Embryonic facial prominence (tissue), 1 donor: Measurements from ENCODE around the gene PFAS.

Source experiments
- DNase-seq: peaks from one replicate; pipeline ENCODE4 v3.0.0-alpha.2; 2016; ENCODE audit errors: extremely low spot score

PFAS gene

DNA sequence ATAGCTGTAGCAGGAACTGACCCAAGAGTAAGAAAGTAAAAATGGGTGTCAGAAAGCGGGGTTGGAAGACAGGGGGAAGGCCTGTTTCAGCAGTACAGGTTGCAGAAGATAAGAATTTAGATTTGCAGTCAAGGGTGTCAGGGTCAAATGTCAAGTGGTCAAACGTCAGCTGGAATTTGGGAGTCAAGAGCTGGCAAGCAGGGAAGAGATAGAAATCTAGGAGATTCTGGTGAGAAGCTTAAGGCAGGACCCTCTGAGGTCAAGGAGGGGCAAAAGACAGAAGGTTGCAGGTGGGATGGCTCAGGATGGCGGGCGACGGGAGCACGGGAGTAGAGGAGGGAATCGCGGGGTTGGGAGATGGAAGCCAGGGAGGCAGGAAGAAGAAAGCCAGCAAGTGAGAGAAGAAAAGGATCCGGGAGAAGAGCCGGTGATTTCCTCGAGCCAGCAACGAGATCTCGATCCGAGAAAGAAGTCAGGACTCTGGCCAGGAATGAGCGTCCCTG is 45.8 kb downstream of the PFAS start:
- DNase-seq, result no peak

DNA sequence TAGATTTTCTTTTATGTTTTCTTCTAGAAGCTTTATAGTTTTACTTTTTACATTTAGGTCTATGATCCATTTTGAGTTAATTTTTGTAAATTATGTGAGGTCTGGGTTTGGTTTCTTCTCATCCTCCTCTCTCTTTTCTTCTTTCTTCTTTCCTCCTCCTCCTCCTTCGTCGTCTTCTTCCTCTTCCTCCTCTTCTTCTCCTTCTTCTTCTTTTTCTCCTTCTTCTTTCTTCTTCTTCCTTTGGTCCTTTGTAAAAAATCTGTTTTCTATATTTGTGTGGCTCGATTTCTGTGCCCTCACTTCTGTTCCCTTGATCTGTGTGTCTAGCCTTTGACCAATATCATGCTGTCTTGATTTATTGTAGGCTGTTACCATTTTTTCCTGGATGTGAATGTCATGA is 51.1 kb downstream of the PFAS start:
- DNase-seq, result no peak

DNA sequence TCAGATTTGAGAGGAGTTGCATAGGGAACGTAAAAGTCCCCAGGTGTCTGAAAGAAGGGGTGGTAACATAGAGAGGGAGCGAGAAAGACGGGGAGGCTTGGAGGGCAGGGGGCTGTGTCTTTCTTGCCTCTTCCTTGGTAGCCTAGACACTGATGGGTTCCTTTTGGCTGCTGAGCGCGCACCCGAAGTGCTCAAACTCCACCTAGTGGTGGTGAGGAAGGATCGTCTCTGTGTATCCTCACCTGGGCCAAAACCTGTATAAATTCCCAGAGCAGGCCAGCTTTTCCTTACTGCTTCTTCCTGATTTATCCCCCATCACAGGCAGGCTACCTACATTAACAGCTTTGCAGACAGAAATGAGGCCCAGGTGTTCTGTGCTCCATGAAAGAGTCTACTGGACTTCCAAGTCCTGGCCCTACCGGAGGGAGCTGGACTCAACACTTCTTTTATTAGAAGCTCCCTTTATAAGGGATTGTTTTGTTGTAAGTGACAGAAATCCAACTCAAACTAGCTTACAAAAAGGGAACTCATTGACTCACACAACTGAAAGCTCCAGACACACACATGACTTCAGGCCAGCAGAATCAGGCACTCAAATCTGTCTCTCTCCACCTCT is 51.6 kb downstream of the PFAS start:
- peak; percentile 64 for DNase-seq

DNA sequence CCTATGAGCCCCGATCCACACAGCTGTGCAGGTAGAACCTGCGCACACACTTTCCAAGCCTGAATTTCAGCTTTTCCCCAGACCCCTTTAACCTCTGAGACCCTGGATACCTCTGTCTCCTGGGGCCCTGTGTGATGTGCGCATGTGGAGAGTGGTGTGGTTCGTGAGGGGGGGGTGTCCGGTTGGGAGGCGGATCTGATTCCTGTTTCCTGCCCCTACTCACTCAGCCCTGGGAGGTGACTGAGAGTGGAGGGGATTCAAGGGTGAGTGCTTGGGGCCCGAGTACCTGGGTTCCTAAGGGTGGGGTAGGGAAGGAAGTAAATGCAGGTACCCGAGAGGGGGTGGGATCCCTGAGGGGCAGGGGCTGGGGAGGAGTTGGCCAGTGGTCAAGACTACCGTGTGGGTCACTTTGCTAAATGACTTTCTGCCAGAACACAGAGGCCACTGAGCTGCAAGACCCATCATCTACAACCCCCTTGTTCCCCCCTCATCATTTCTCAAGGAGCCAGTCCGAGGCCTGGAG is 61.6 kb downstream of the PFAS start:
- no peak for DNase-seq

DNA sequence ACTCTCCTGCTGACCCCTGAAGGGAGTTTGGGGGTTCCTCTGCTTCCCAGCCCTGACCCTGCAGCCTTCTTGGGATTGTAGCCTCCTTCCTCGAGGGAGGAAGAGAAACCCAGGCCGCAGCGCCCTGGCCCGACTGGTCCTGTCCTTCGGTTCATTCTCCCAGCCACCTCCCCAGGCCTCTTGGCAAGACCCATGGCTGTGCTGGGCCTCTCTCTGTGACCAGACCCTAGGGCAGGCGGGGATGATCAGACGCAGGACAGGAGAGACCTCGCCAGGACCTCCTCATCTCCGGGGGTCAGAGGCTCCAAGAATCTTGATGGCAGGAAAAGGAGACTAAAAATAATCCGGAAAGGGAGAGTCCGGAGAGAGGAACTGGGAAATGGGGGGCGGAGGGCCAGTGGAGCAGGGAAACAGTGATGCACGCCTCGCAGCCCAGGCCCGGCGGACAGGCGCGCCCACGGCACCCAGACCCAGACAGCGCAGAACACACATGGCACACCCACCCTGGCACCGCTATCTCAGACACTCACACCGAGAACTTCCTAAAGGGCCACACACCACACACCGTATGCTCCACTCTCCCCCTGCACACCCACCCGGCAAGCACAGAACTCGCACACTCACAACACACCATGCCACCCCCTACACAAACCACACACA is 62.2 kb downstream of the PFAS start:
- DNase-seq, result no peak

DNA sequence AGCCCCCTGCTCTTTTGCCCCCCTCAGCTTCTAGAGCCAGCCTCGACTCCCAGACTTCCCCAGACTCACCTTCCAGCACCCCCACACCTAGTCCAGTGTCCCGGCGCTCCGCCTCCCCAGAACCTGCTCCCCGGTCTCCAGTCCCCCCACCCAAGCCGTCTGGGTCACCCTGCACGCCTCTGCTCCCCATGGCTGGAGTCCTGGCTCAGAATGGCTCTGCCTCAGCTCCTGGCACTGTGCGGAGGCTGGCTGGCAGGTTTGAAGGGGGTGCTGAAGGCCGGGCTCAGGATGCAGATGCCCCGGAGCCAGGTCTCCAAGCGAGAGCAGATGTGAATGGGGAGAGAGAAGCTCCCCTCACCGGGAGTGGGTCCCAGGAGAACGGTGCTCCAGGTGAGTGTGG is 63.2 kb downstream of the PFAS start:
- DNase-seq, result no peak

DNA sequence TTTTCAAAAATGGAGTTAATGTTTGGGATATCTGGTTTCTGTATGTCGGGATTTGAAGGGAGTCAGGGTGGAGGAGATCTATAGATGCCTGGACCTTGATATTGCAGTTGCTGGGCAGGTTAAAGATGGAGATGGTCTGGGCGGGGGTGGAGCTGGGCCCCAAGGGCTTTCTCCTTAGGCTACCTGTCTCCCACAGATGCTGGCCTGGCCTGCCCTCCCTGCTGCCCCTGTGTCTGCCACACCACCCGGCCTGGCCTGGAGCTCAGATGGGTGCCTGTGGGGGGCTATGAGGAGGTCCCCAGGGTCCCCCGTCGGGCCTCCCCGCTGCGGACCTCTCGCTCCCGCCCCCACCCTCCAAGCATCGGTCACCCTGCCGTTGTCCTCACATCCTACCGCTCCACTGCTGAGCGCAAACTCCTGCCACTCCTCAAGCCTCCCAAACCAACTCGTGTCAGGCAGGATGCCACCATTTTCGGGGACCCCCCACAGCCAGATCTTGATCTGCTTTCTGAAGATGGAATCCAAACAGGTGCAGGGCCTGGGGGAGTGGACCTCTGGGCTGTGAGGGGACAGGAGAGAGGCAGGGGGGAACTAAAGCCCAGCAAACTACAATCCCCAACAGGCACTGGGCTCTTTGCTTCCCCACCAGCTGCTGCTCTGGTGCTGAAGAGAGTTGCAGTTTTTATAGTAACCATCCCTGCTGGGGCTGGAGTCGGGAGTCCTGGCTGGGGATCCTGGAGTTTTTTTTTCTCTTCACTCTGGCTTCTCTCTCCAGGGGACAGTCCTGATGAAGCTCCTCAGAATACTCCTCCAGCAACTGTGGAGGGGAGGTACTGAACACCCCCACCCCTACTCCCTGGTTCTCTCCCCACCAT is 63.9 kb downstream of the PFAS start:
- no peak for DNase-seq

DNA sequence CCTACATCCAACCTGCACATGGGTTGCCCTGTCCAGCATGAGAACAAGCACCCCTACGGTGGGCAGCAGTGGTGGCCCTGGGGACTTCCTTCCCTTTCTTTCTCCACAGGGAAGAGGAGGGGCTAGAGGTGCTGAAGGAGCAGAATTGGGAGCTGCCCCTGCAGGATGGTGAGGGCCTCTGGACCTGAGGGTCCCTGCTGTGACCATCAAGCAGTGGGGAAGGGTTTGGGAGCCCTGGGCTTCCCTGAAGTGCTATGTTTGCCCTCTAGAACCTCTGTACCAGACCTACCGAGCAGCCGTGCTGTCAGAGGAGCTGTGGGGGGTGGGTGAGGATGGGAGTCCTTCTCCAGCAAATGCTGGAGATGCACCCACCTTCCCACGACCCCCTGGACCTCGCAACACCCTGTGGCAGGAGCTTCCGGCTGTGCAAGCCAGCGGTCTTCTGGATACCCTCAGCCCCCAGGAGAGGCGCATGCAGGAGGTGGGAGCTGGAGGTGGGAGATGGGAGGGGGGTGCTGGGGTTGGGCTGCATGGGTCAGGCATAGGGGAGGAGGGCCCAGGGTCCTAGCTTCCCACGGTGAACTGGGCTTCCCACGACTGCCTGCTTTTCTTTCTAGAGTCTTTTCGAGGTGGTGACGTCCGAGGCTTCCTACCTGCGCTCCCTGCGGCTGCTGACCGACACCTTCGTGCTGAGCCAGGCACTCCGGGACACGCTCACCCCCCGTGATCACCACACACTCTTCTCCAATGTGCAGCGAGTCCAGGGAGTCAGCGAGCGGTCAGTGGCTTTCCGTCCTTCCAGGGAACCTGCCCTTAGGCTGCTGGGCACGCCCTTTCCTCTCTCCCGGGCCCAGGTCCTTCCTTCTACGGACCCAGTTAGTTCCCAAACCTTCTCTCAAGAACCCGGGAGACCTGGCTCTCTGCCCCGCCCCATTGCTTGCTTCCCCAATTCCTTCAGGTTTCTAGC is 66.0 kb downstream of the PFAS start:
- no peak for DNase-seq

DNA sequence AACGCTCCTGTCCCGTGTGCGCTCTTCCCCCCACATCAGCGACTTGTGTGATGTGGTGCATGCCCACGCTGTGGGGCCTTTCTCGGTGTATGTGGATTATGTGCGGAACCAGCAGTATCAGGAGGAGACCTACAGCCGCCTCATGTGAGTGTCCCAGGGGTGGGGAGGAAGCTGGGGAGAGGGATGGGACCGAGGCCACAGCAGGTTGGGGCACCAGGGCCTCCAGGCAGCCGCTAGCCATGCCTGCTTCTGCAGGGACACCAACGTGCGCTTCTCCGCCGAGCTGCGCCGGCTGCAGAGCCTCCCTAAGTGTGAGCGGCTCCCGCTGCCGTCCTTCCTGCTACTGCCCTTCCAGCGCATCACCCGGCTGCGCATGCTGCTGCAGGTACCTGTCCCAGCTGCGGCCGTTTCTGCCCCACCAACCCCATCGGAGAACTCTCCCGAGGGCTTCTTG is 66.7 kb downstream of the PFAS start:
- DNase-seq, result no peak

DNA sequence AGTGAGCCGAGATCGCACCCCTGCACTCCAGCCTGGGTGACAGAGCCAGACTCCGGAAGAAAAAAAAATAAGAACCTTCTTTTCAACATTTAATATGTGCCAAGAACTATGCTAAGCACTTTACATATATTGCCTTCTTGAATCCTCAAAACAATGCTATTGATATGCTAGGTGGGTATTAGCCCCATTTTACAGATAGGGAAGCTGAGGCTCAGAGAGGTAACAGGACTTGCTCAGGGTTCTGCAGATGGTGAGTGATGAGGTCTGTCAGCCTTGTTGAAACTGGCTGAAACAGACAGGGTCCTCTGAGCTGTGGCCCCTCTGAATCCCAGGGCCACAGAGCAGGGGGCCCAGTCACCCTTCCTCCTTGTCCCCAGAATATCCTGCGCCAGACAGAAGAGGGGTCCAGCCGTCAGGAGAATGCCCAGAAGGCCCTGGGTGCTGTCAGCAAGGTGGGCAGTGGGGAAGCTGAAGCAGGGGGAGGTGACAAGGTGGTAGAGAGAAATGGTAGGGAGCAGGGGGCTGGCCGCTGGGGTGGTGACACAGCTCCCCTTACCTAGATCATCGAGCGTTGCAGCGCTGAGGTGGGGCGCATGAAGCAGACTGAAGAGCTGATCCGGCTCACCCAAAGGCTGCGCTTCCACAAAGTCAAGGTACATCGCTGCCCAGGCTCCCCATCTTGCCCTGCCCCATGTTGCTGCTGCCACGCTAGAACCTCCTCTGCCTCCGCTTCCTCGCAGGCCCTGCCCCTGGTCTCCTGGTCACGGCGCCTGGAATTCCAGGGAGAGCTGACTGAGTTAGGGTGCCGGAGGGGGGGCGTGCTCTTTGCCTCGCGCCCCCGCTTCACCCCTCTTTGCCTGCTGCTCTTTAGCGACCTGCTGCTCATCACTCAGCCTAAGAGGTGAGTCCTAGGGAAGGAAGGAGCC is 69.2 kb downstream of the PFAS start:
- DNase-seq, result no peak
